Type B pancreatic cell (in vitro differentiated cells): ENCODE results near the gene TPSB2. TPM values are rescaled to one million over a fixed set of nuclear protein-coding genes. Genes with fewer than 3 reads are reported as not detected.

ENCODE experiments used
- DNase-seq: peaks from one replicate; pipeline ENCODE4 v3.0.0; 2021; ENCODE audit warnings: mixed read lengths; ENCODE audit not compliant: unreplicated experiment; ENCODE audit errors: extremely low spot score
- H3K27ac Mint-ChIP-seq: 2 replicates; pipeline ENCODE4 v1.8.0; 2021; ENCODE audit warnings: mild to moderate bottlenecking, mixed read lengths
- H3K27me3 Mint-ChIP-seq: 2 replicates; pipeline ENCODE4 v1.8.0; 2021; ENCODE audit warnings: mixed read lengths
- H3K36me3 Mint-ChIP-seq: 2 replicates; pipeline ENCODE4 v1.8.0; 2021; ENCODE audit warnings: mixed read lengths
- H3K4me1 Mint-ChIP-seq: one replicate; pipeline ENCODE4 v1.8.0; 2021; ENCODE audit warnings: mixed read lengths; ENCODE audit not compliant: unreplicated experiment
- H3K4me3 Mint-ChIP-seq: 2 replicates; pipeline ENCODE4 v1.8.0; 2021; ENCODE audit warnings: mild to moderate bottlenecking, mixed read lengths
- H3K9me3 Mint-ChIP-seq: 2 replicates; pipeline ENCODE4 v1.8.0; 2021; ENCODE audit warnings: mixed read lengths
- CTCF ChIP-seq: fragments of 200-600 bp; sonication (generic); conservative IDR thresholded peaks from 2 replicates; pipeline ENCODE4 v1.5.0; 2021; ENCODE audit warnings: antibody characterized with exemption, mild to moderate bottlenecking
- total RNA-seq: library from RNA; stranded (reverse); gene quantifications from 2 replicates; pipeline ENCODE4 v1.2.1, GENCODE V29; 2021; ENCODE audit warnings: low replicate concordance

The TPSB2 gene
- total RNA-seq, 1 donor from 2014 or later: not detected

GRCh38 chr16:1225051-1225451 lies 4.9 kb downstream of the TPSB2 start, which contains the start of gene TPSG1:
TSS of gene TPSG1 (minus strand) at chr16:1225268. CDS start at chr16:1225252, 16 bp downstream.
- no peak within 1 kb of the TSS for H3K27ac Mint-ChIP-seq
- no peaks in the 10 kb centered on the region for H3K4me1 Mint-ChIP-seq
- DNase-seq: no peak
- TF ChIP-seq CTCF: no peak
- no peaks in the 10 kb centered on the region for H3K9me3 Mint-ChIP-seq
- no peak within 1 kb of the TSS for H3K4me3 Mint-ChIP-seq
- H3K27me3 Mint-ChIP-seq: no peaks in the 10 kb centered on the region
- H3K36me3 Mint-ChIP-seq: no peaks in the 10 kb centered on the region

GRCh38 chr16:1224558-1224957 lies 5.4 kb downstream of the TPSB2 start:
- no peaks in the 10 kb centered on the region for H3K9me3 Mint-ChIP-seq
- no peaks in the 10 kb centered on the region for H3K36me3 Mint-ChIP-seq
- H3K4me3 Mint-ChIP-seq: no peak overlapping the region
- no peaks in the 10 kb centered on the region for H3K27me3 Mint-ChIP-seq
- DNase-seq: no peak
- no peak overlapping the region for H3K27ac Mint-ChIP-seq
- H3K4me1 Mint-ChIP-seq: no peaks in the 10 kb centered on the region
- TF ChIP-seq CTCF: no peak

- Mint-ChIP-seq H3K27me3 (no peaks in the 10 kb centered on the region), H3K36me3 (no peaks in the 10 kb centered on the region), H3K9me3 (no peaks in the 10 kb centered on the region), H3K4me1 (no peaks in the 10 kb centered on the region), H3K4me3 (no peak overlapping the region), H3K27ac (no peak overlapping the region)
- DNase-seq: no peak
- no peak for TF ChIP-seq CTCF
Observed at GRCh38 chr16:1223355-1224214, 6.4 kb downstream of the TPSB2 start.

GRCh38 chr16:1222553-1223354 lies 7.2 kb downstream of the TPSB2 start:
- Mint-ChIP-seq H3K27me3 (no peaks in the 10 kb centered on the region), H3K27ac (no peak overlapping the region), H3K4me3 (no peak overlapping the region), H3K4me1 (no peaks in the 10 kb centered on the region), H3K9me3 (no peaks in the 10 kb centered on the region), H3K36me3 (no peaks in the 10 kb centered on the region)
- no peak for DNase-seq
- TF ChIP-seq CTCF: no peak

GRCh38 chr16:1221628-1222552 lies 8.1 kb downstream of the TPSB2 start:
- Mint-ChIP-seq H3K9me3 (no peaks in the 10 kb centered on the region), H3K4me3 (no peak overlapping the region), H3K4me1 (no peaks in the 10 kb centered on the region), H3K27me3 (no peaks in the 10 kb centered on the region), H3K36me3 (no peaks in the 10 kb centered on the region), H3K27ac (no peak overlapping the region)
- no peak for DNase-seq
- no peak for TF ChIP-seq CTCF
